ENCODE measurements around the gene CMSS1. TPM values are rescaled to one million over a fixed set of nuclear protein-coding genes. Genes with fewer than 3 reads are reported as not detected.

CMSS1 gene
- total RNA-seq, 1 donor from 2014 or later, result 7.5 TPM

DNA sequence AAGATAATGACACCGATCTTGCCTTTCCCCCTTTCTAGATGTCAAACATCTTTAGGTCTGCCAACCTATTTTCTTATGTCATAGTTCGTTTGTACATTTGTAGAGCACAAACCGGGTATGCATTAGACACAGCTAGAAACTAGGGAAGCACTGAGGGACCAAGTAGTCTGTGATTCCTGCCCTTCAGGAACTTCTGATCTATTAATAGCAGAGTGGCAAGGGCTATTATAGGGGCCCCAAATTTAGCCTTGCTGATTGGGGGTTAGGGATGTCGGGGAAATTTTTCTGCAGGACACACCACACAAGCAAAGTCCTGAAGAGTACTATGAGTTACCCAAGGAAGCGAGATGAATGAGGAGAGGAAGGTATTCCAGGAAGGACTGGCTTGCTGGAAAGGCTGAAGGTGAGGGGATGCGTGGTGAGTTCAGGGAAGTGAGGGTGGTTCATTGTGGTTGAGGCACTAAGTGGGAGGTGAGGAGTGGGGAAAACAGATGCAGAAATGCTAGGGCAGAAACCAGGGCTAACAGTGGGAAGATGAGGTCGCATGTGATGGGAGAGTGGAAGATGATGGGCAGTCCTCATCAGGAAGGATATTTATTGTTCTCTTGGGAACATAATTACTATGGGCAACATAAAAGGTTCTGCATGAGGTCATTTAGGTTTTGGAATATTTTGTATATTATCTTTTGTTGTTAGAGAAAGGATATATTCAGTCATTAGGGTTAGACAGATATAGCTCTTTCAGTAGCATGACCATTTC lies 144.3 kb downstream of the CMSS1 start:
- no peak for DNase-seq

DNA sequence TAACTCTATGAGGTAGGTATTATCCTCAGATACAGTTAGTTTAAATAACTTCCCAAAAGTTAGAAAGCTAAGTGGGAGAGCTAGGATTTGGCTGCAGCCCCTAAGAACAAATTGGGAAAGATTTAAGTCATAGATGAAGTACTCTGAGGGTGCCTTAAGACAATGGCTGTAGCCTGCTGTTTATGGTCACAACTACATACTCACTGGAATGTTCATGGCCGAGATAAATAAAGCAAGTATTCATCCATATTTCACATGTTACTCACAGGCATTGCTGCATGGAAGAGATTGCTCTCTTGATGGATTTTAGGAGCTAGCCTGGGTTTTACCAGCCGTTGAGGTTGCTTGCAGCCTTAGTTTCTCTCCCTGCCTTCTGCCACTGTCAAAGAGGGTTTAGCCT lies 145.0 kb downstream of the CMSS1 start:
- DNase-seq, result no peak

DNA sequence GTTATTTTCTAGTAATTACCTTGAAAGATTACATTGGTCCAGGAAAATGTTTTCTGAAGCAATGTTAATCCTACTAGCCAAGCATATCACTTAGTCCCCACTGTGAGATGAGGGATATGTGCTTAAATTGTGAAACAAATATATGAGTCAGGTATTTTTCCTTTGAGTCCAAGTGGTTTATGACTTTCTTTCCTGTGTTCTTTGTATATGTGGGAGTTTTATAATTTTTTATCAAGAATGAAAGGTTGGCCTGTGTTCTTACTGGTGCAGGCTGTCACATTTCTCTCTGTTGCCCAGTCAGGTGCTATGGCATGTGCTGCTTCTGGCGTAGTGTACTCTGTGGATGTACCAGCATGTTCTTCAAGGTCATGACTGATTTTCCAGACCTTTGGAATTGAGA lies 147.4 kb downstream of the CMSS1 start:
- peak; percentile 68 for DNase-seq

DNA sequence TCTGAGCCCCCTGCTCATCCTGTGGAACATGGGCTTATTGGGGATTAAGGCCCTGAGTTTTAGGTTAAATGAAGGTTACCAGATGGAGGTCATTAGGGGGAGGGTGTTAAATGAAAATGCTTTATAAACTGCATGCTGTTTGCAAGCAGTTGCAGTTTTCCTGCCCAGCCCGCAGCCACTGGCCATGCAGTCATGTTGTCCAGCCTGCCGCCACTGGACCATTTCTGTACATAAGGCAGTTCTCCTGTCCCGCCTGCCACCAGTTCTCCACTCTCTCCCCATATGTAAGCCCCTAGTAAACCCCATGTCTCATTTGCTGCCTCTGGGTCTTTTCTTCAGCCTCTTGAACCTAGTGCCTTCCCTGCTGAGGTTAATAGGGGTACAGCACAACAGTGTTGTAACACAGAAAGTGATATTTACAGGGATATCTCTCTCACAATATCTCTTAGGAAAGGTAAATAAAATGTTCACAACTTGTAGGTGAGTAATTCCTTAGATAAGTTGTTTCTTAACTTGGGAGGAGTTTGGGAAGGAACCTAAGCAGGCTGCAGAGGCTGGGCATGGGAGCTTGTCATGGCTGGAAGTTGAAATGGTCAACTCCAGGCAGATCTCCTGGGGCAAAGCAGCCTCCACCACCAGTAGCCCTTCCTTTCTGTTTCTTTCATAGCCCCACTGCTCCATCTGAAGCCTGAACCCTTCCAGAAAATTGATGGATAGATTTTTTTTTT lies 148.2 kb downstream of the CMSS1 start:
- no peak for DNase-seq

DNA sequence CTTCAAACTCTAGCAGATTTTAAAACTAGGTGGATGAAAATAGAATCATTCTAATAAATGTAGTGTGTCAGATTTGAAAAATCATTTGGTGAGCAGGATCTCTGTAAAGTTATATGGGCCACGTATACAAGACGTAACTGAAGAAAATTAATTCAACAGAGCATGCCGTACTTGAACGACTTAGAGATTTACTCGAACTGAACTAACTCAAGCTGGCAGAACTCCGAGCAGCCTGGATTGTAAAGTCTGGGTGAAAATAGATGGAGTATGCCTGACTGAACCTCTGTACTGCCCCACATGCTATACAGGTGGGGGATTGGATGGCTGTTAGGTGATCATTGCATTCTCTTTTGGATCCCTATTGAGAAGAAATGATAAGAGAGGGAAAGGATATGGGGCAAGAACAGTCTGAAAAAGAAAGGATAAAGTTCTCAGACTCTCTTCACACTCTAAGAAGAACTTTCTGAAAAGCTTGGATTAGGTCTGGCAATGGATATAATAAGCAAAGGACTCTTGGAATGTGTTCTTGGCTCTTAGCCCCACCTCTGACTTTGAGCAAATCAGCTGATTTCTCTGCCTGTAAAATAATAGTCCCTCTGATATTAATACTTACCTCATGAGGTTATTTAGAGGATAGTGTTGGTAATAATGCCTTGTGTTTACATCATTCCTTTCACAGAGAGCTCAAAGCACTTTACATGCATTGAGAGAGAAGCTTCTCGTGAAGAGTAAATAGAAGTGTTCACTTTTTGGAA lies 149.2 kb downstream of the CMSS1 start:
- no peak for DNase-seq

DNA sequence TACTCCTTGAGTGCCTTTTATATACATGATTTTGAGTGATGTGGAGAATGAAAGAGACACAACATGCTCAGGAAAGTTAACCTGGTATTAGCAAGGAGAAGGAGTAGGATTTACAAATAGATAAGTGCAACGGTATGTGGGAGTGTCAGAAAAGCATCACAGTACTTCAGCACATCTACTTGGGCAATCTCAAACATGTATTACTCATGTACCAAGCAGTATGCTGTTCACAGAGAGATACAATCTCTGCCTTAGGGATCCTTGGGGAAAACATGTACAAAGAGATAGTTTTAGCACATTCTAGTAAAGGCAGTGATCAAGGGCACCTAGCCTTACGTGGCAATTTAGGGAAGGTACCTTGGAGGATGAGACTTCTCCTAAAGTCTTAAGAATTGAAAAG lies 150.1 kb downstream of the CMSS1 start:
- no peak for DNase-seq

DNA sequence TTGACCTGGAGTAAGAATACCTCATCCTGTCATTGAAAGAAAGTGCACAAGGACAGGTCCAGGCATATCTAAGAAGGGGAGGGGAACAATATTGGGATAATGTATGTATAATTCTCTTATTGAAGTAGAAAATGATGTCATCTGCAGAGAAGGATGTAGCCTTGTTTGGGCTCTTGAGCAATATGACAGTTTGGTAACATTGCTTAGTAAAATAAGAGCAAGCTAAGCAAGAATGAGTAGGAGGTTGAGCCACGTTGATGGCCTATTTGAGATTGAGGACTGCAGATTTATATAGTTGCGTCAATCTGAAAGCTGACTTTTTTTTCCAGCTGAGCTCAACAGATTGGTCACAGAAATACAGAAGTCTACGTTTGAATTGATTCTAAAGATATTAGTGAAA lies 151.5 kb downstream of the CMSS1 start:
- no peak for DNase-seq

DNA sequence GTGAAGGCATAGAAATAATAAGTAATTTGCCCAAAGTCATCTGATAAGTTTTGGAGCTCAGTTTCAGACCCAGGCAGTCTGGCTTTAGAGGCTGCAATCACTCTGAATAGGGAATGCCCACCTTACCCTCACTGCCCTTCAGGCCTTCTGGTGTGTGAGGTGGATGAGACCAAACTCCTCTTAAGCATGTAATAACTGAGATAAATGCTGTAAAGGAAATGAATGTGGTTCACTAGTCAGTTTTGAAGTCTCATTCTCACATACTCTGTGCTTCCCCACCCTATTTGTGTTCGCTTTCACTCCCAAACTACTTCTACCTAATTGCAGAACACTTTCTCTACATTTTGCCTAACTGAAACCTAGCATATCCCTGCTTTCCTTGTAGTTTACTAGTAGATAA lies 152.5 kb downstream of the CMSS1 start:
- DNase-seq, result no peak

DNA sequence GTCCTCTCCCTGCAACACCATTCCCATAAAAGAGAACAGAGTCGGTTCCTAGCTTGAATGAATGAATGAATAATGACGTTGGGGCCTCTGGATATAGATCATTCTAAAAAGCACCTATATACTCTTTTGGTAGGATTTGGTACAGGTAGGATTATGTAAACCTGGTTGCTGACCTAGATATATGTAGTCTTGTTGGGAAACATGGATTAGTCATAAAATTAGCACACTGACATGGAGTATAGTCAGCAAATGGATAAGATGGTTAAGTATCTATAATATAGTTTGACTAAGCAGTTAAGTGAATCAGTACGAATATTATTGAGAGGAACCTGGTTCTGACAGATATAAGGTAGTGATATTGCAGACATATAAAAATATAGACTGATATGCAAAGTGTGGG lies 154.1 kb downstream of the CMSS1 start:
- no peak for DNase-seq

DNA sequence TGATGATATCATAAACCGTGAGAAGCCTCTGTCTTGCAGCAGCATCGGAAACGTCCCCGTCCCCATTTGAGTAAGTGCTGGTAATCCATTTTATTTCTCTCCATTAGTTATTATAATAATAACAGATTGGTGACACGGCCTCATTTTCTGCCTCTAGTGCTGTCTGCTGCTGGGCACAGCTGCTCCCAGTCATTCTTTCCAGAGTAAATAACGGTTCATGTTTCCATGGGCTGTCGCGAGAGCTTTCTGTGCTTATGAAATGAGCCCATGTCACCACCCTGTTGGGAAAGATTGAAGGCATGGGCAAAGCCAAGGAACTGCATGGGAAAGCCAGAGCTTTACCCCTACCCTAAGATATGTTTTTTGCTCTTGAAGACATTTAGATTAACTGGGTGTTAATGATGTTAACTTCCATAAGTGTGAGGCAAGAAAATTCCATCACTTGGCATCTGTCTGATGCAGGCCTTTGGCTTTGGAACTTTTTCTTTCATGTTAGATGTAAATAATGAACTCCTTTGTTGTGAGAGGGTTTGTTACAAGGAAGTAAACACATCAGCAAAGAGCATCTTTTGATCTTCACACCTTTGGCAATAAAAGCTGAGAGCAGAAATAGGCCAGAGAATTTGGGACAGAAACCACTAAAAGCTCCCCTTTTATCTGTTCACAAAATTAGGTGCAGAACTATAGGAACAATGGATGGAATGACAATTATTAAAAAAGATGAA lies 154.9 kb downstream of the CMSS1 start:
- DNase-seq, result no peak

DNA sequence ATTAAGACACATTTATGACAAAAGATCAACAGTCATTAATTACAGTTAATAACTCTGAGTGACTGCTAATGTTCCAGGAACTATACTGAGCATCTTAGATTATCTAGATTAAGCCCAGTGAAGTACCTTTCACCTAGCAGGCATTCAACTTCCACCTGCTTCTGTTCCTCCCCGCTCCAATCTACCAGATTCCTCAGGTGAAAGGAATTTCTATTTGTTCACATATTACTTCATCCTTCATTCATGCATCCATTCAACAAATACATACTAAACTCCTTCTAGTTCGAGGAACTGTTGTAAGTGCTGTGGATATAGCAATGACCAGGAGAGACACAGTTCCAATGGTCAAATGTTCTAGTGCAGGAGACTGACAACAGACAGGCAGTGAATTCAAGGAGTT lies 157.3 kb downstream of the CMSS1 start:
- DNase-seq, result no peak

DNA sequence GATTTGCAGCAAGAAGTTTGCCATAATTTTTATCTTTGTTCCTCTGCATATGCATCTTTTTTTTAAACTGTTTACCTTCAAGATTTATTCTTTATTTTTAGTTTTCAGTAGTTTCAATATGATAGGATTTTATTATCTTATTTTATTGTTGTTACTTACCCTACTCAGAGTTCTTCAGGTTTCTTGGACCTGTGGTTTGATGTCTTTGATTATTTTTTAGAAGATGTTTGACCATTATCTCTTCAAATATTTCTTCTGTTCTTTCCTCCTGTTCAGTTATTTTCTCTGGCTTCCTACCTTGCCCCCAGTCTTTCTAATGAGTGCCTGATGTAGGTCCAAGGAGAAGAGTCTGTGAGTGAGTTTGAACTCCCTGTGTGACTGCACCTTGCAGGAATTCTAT lies 158.9 kb downstream of the CMSS1 start:
- DNase-seq, result no peak

DNA sequence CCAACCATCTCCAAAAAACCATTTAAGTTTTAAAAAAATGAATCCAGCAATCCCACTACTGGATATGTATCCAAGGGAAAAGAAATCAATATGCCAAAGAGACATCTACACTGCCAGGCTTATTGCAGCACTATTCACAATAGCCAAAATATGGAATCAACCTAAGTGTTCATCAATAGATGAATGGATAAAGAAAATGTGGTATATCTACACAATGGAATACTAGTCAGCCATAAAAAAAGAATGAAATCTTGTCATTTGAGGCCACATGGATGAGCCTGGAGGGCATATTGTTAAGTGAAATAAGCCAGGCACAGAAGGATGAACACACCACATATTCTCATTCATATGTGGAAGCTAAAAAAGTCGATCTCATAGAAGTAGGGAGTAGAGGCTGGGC lies 160.6 kb downstream of the CMSS1 start:
- DNase-seq, result no peak

DNA sequence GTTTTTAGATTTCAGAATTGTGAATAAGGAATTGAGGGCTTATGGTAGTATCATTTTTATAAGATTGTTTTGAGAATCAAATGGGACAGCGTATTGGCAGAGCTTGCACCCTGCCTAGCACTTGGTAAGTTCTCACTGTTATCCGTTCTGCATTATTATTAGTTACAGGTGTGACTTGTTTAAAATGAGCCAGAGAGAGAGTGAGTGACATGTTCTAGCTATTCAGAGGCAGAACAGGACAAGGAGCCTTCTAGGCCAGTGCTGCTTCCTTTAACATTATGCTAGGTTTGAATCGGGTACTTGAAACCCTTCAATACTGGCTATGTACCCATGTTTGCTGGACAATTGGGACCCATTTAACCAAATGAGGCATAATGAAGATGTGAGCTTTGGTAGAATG lies 162.9 kb downstream of the CMSS1 start:
- DNase-seq, result no peak

DNA sequence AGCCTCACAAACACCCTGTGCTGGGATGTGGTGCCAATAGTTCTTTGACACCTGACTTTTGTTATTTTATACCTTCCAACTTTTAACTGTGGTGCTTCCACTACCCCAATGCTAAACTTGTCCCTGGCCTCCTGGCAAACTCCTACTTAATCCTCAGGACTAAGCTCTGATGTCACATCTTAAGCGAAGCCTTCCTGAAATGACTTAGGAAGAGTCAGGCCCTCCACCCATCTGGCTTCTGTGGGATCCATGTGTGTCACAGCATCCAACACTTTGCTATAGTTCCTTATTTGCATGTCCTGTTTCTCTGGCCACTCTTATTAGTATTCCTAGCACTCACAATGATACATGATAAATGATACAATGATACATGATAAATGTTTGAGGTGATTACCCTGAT lies 163.5 kb downstream of the CMSS1 start:
- no peak for DNase-seq

DNA sequence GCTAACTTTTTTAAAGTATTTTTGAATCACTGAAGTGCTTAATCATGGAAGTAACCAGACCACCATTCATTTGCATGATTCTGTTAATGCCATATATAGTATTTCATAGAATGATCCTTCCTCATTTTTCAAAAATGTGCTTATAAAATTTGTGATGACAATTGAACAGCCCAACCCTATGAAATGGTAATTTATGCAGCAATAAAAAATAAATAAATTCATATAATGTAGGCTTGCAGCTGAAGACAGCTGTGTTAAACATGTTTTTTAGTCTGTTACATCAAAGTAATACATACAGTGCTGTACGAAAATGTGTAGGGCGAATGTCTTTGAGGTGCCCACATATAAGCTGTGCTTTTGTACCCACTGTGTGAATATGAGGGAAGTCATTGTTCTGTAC lies 165.0 kb downstream of the CMSS1 start:
- DNase-seq, result no peak

DNA sequence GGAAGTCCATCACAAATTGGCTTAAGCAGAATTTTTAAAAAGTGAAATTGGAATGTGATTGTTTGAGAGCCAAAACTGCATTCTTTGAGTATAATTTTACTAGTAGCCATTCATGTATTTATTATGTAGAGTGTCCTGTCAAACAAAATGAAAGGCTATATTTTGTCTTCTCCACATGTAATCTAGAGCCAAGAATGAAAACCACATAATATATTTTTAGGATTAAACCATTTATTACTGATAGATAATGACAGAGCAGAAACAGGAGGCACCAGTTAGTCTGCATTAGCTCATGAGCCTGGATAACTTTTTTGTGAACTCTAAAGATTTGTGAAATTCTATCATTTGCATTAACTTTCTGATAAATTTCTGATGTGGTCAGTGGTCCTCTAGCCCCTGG lies 166.5 kb downstream of the CMSS1 start:
- no peak for DNase-seq

DNA sequence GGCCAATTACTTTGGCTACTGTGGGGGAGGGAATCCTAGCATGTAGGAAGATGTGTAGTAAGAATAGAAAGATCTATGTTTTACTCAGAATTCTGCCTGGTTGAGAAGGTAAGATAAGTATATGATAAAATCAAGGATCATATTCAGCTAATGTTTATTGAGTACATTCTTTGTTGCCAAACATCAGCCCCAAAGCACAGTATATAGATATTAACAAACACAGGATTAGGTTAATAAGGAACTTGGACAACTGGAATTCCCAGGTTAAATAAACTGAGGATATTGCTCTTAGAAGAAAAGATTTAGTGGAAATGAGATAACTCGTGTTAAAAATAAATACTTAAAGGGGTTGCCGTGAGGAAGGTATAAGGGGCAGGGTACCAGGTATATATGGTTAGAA lies 167.0 kb downstream of the CMSS1 start:
- no peak for DNase-seq

DNA sequence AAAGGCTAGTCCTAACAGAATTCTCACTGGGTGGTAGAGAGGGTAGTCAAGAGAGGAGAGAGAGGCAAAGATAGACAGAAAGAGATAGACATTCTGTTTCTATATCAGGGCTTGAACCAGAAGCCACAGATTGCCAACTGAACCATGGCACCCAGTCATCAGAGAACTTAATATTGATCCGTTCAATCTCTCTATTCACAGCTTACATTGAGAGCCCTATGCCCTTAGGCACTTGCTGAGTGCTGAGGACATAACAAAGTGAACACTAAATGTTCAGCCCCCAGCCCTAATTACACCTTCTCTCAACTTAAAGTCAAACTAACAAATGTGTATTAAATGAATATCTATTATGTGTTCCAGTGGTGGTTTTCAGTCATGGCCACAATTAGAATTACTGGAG lies 172.5 kb downstream of the CMSS1 start:
- no peak for DNase-seq

DNA sequence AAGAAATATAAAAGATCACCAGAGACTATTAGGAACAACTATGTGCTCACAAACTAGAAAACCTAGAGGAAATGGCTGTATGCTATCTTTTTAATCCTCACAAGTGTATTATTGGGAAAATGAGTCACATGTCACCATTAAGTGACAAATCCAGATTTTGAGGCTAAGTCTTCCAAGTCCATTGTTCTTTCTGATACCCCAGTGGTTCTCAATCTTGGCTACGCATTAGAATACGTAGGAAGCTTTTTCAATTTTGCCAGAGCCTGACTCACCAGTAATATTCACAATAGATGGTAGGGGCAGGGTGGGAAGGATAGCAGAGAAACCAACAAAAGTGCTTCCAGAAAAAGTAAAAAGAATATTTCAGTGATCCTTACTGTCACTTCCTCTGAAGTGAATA lies 179.6 kb downstream of the CMSS1 start:
- DNase-seq, result peak; percentile 81

DNA sequence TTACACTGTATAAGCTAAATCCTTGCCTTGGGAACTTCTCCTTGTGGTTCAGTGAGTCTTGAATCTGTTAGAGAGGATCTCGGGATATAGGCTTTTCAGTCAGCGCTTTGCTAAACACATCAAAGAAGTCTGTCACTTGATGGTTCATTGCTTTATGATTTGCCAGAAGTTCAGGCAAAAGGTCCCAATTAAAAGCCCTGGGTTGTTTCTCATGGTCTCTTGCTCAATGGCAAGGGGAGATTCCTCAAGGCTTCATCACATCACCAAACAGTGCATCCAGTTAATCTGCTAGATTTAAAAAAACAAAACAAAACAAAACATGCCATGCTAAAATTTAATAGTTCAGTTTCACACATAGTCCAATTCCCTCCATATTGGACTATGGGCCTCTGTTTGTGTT lies 181.9 kb downstream of the CMSS1 start:
- DNase-seq, result no peak

DNA sequence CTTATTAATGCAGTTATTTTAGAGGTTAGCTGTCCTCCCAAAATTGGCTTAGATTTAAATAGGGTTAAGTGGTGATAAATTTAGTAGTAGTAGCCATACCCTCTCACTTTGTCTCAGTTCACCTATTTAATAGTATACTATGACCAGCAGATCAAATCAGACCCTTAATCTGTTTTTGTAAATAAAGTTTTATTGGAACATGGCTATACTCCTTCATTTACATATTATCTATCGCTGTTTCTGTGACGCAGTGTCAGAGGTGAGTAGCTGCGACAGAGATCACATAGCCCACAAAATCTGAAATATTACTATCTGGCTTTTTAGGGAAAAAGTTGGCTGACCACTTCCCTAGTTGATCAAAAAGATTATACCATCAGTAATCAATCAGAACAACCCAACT lies 183.4 kb downstream of the CMSS1 start:
- no peak for DNase-seq
